Activated B cell treated with CpG ODN at 0.5 μM for 24 hours (primary cell): ENCODE data around the gene LAPTM5. TPM values are rescaled to one million over a fixed set of nuclear protein-coding genes. Genes with fewer than 3 reads are reported as not detected.

ENCODE experiments used
- ATAC-seq: fragments of 200-7000 bp; cut with Tn5 transposase; one replicate; pipeline ENCODE4 v1.10.0; 2021; ENCODE audit warnings: low read depth, mild to moderate bottlenecking, moderate library complexity
- CTCF ChIA-PET: fragments of 350-600 bp; sonication (Branson Sonifier 250); formaldehyde crosslinking; loops from one replicate; lab custom pipeline; 2021; ENCODE audit warnings: antibody characterized with exemption; lab: Charles Lee
- POLR2A ChIA-PET: fragments of 350-600 bp; sonication (Branson Sonifier 250); formaldehyde crosslinking; loops from one replicate; lab custom pipeline; 2021; ENCODE audit warnings: antibody characterized with exemption; lab: Charles Lee
- DNase-seq: peaks from one replicate; pipeline ENCODE4 v3.0.0; 2022
- H3K27ac Mint-ChIP-seq: one replicate; pipeline ENCODE4 v1.8.0; 2020; ENCODE audit warnings: mixed read lengths
- H3K27me3 Mint-ChIP-seq: one replicate; pipeline ENCODE4 v1.8.0; 2021; ENCODE audit warnings: mixed read lengths
- H3K36me3 Mint-ChIP-seq: one replicate; pipeline ENCODE4 v1.8.0; 2021; ENCODE audit warnings: low read depth, mixed read lengths
- H3K4me1 Mint-ChIP-seq: one replicate; pipeline ENCODE4 v1.8.0; 2021; ENCODE audit warnings: mixed read lengths
- H3K4me3 Mint-ChIP-seq: one replicate; pipeline ENCODE4 v1.8.0; 2020; ENCODE audit warnings: mild to moderate bottlenecking, mixed read lengths
- H3K9me3 Mint-ChIP-seq: one replicate; pipeline ENCODE4 v1.8.0; 2020; ENCODE audit warnings: mixed read lengths
- CTCF ChIP-seq: fragments of 200-600 bp; IDR thresholded peaks from one replicate; pipeline ENCODE4 v1.8.0; 2022; ENCODE audit warnings: antibody characterized with exemption, mild to moderate bottlenecking
- intact Hi-C: fragments of 100-400 bp; cut with micrococcal nuclease; formaldehyde crosslinking; loops from one replicate; pipeline ENCODE4 v1.15.1; 2024
- total RNA-seq: library from RNA; stranded (reverse); gene quantifications from 2 replicates; pipeline ENCODE4 v1.2.3, GENCODE V29; 2022

Gene LAPTM5
- total RNA-seq, 1 donor from 2014 or later = 766 TPM

GRCh38 chr1:30740251-30741238 lies 17.0 kb downstream of the LAPTM5 start:
- no peak for ATAC-seq
- H3K27me3 Mint-ChIP-seq = no peaks in the 10 kb centered on the region
- no peak for TF ChIP-seq CTCF
- H3K36me3 Mint-ChIP-seq = peaks cover 94% of the 10 kb centered on the region
- no peaks in the 10 kb centered on the region for H3K9me3 Mint-ChIP-seq
- POLR2A ChIA-PET = interaction anchor here (0.9 to 25.3 kb wide), 4 partner anchors 9 to 38 kb away, joined by 3 to 662 read pairs (median 340); partner anchors contain the start of genes LAPTM5 and MATN1
- H3K4me3 Mint-ChIP-seq = peak overlapping the region; percentile 46
- no peak for DNase-seq
- CTCF ChIA-PET = interaction anchor here (1.1 to 2.1 kb wide), 3 partner anchors 21 to 39 kb away, joined by 4 to 7 read pairs (median 5); no protein-coding TSS in a partner anchor
- intact Hi-C loops = no loop called here
- H3K4me1 Mint-ChIP-seq = peaks cover 85% of the 10 kb centered on the region
- peak overlapping the region; percentile 80 for H3K27ac Mint-ChIP-seq

- Mint-ChIP-seq H3K36me3 (peaks cover 96% of the 10 kb centered on the region), H3K4me3 (peak overlapping the region; percentile 19), H3K9me3 (no peaks in the 10 kb centered on the region), H3K4me1 (peaks cover 80% of the 10 kb centered on the region), H3K27me3 (no peaks in the 10 kb centered on the region), H3K27ac (peak overlapping the region; percentile 78)
- intact Hi-C loops = no loop called here
- ChIA-PET POLR2A (interaction anchor here (1.2 to 25.3 kb wide), 3 partner anchors 9 to 13 kb away, joined by 6 to 662 read pairs (median 662); partner anchors contain the start of genes LAPTM5 and MATN1), CTCF (no interaction called here)
- no peak for ATAC-seq
- TF ChIP-seq CTCF = no peak
- DNase-seq = no peak
Measured at GRCh38 chr1:30739601-30740000, 18.0 kb downstream of the LAPTM5 start.

GRCh38 chr1:30738715-30739559 lies 18.6 kb downstream of the LAPTM5 start:
- ChIA-PET CTCF (interaction anchor here (1.3 to 1.4 kb wide), 2 partner anchors 20 to 41 kb away, joined by 4 read pairs; no protein-coding TSS in a partner anchor), POLR2A (interaction anchor here (1.2 to 17.2 kb wide), 2 partner anchors 8 to 13 kb away, joined by 6 to 662 read pairs; partner anchors contain the start of gene LAPTM5)
- peak overlapping the region; percentile 78 for H3K27ac Mint-ChIP-seq
- TF ChIP-seq CTCF = no peak
- no peaks in the 10 kb centered on the region for H3K9me3 Mint-ChIP-seq
- no peak for ATAC-seq
- H3K36me3 Mint-ChIP-seq = peaks cover 99% of the 10 kb centered on the region
- no peak for DNase-seq
- H3K27me3 Mint-ChIP-seq = no peaks in the 10 kb centered on the region
- H3K4me1 Mint-ChIP-seq = peaks cover 77% of the 10 kb centered on the region
- peak overlapping the region; percentile 56 for H3K4me3 Mint-ChIP-seq
- intact Hi-C loops = no loop called here

GRCh38 chr1:30738040-30738714 lies 19.4 kb downstream of the LAPTM5 start:
- peak overlapping the region; percentile 78 for H3K27ac Mint-ChIP-seq
- DNase-seq = no peak
- H3K9me3 Mint-ChIP-seq = no peaks in the 10 kb centered on the region
- H3K27me3 Mint-ChIP-seq = no peaks in the 10 kb centered on the region
- ChIA-PET POLR2A (interaction anchor here (0.9 to 17.2 kb wide), 4 partner anchors 8 to 42 kb away, joined by 6 to 662 read pairs (median 6); partner anchors contain the start of gene LAPTM5), CTCF (interaction anchor here (1.3 to 1.4 kb wide), 2 partner anchors 19 to 42 kb away, joined by 4 read pairs; no protein-coding TSS in a partner anchor)
- no peak for ATAC-seq
- no peak for TF ChIP-seq CTCF
- intact Hi-C loops = no loop called here
- H3K4me3 Mint-ChIP-seq = peak overlapping the region; percentile 56
- peaks cover 98% of the 10 kb centered on the region for H3K36me3 Mint-ChIP-seq
- peaks cover 73% of the 10 kb centered on the region for H3K4me1 Mint-ChIP-seq
